IMR-90 (cell line): ENCODE measurements around the gene COL3A1. TPM values are rescaled to one million over a fixed set of nuclear protein-coding genes. Genes with fewer than 3 reads are reported as not detected.

Experiments used
- ATAC-seq: fragments of 200-7000 bp; cut with Tn5 transposase; 2 replicates; pipeline ENCODE4 v1.9.1; 2020; ENCODE audit warnings: low read depth, mild to moderate bottlenecking, moderate library complexity
- BruUV-seq: library from RNA; stranded (reverse); fragments of 400-500 nt; replicated peaks from 2 replicates; lab custom pipeline; 2021; lab: Mats Ljungman, UMichigan
- CTCF ChIA-PET: fragments of 300-600 bp; formaldehyde crosslinking; extraction: SDS; loops from one replicate; lab custom pipeline; 2021; ENCODE audit warnings: antibody characterized with exemption; lab: Yijun Ruan, JAX
- POLR2A ChIA-PET: fragments of 300-600 bp; sonication (Branson Sonifier 250); formaldehyde crosslinking; loops from one replicate; lab custom pipeline; 2022; ENCODE audit warnings: antibody characterized with exemption; ENCODE audit not compliant: unreplicated experiment; lab: Charles Lee
- DNase-seq: peaks from one replicate; pipeline ENCODE4 v3.0.0; 2013
- H2AFZ ChIP-seq: replicated peaks from 2 replicates; pipeline ENCODE3; 2013; ENCODE audit warnings: low read length, mild to moderate bottlenecking; ENCODE audit not compliant: poor library complexity
- H2AK5ac ChIP-seq: 2 replicates; pipeline ENCODE4 v1.6.1; 2013; ENCODE audit warnings: low read depth, low read length, inconsistent platforms
- H2AK9ac ChIP-seq: replicated peaks from 2 replicates; pipeline ENCODE3; 2013; ENCODE audit warnings: mild to moderate bottlenecking, low read depth, low read length, moderate library complexity; ENCODE audit not compliant: poor library complexity
- H2BK120ac ChIP-seq: 2 replicates; pipeline ENCODE4 v1.6.1; 2013; ENCODE audit warnings: low read depth, low read length, inconsistent platforms
- H2BK15ac ChIP-seq: 3 replicates; pipeline ENCODE4 v1.6.1; 2013; ENCODE audit warnings: low read depth, low read length, inconsistent platforms
- H2BK20ac ChIP-seq: 2 replicates; pipeline ENCODE4 v1.6.1; 2013; ENCODE audit warnings: low read depth, mild to moderate bottlenecking, inconsistent platforms, low read length, moderate library complexity
- H2BK5ac ChIP-seq: 2 replicates; pipeline ENCODE4 v1.6.1; 2013; ENCODE audit warnings: mild to moderate bottlenecking, low read depth, low read length, inconsistent platforms; ENCODE audit not compliant: poor library complexity, severe bottlenecking
- H3K14ac ChIP-seq: replicated peaks from 2 replicates; pipeline ENCODE4 v1.6.1; 2013; ENCODE audit warnings: low read depth, low read length, inconsistent platforms
- H3K18ac ChIP-seq: 2 replicates; pipeline ENCODE4 v1.6.1; 2013; ENCODE audit warnings: low read depth, low read length, control low read depth
- H3K23ac ChIP-seq: 2 replicates; pipeline ENCODE4 v1.6.1; 2013; ENCODE audit warnings: low read depth, low read length, inconsistent platforms
- H3K27ac ChIP-seq: 2 replicates; pipeline ENCODE4 v1.5.1; 2013; ENCODE audit warnings: mild to moderate bottlenecking, control low read depth, low read length; ENCODE audit not compliant: insufficient read depth
- H3K27me3 ChIP-seq: 2 replicates; pipeline ENCODE4 v1.6.1; 2013; ENCODE audit warnings: low read length; ENCODE audit not compliant: control insufficient read depth, insufficient read depth
- H3K36me3 ChIP-seq: 2 replicates; pipeline ENCODE4 v1.6.1; 2013; ENCODE audit warnings: low read length, mixed read lengths; ENCODE audit not compliant: control insufficient read depth, insufficient read depth
- H3K4ac ChIP-seq: 2 replicates; pipeline ENCODE4 v1.6.1; 2013; ENCODE audit warnings: low read depth, low read length, inconsistent platforms
- H3K4me1 ChIP-seq: 2 replicates; pipeline ENCODE4 v1.6.1; 2013; ENCODE audit warnings: low read length, mixed read lengths; ENCODE audit not compliant: control insufficient read depth, insufficient read depth
- H3K4me2 ChIP-seq: 2 replicates; pipeline ENCODE4 v1.6.1; 2013; ENCODE audit warnings: low read depth, mild to moderate bottlenecking, control low read depth, low read length, moderate library complexity
- H3K4me3 ChIP-seq: 2 replicates; pipeline ENCODE4 v1.5.1; 2013; ENCODE audit warnings: low read depth, mild to moderate bottlenecking, control low read depth, low read length, moderate library complexity; ENCODE audit not compliant: insufficient read depth
- H3K56ac ChIP-seq: 2 replicates; pipeline ENCODE4 v1.6.1; 2013; ENCODE audit warnings: low read length, inconsistent platforms; ENCODE audit not compliant: insufficient read depth; ENCODE audit errors: extremely low read depth
- H3K79me1 ChIP-seq, 2 experiments: 2 replicates each; pipeline ENCODE4 v1.6.1; 2013; ENCODE audit warnings: low read length in 2 of 2, inconsistent platforms in 1 of 2, low read depth in 1 of 2
- H3K9ac ChIP-seq: 2 replicates; pipeline ENCODE4 v1.6.1; 2013; ENCODE audit warnings: low read depth, low read length, control low read depth
- H3K9me1 ChIP-seq: 2 replicates; pipeline ENCODE4 v1.6.1; 2013; ENCODE audit warnings: low read length, inconsistent platforms; ENCODE audit not compliant: insufficient read depth
- H3K9me3 ChIP-seq: 2 replicates; pipeline ENCODE4 v1.6.1; 2013; ENCODE audit warnings: low read length; ENCODE audit not compliant: control insufficient read depth, insufficient read depth
- H4K20me1 ChIP-seq: 2 replicates; pipeline ENCODE4 v1.6.1; 2013; ENCODE audit warnings: low read length, inconsistent platforms; ENCODE audit not compliant: insufficient read depth
- H4K5ac ChIP-seq: 2 replicates; pipeline ENCODE4 v1.6.1; 2013; ENCODE audit warnings: mild to moderate bottlenecking, low read depth, low read length, control low read depth
- H4K8ac ChIP-seq, 2 experiments: 2 replicates each; pipeline ENCODE4 v1.6.1; 2013; ENCODE audit warnings: low read depth in 2 of 2, low read length in 2 of 2, control low read depth in 1 of 2, inconsistent platforms in 1 of 2
- H4K91ac ChIP-seq: 2 replicates; pipeline ENCODE4 v1.6.1; 2013; ENCODE audit warnings: low read depth, low read length, inconsistent platforms; ENCODE audit not compliant: insufficient read depth
- CEBPB ChIP-seq: IDR thresholded peaks from 2 replicates; pipeline ENCODE4 v1.6.1; 2012; ENCODE audit warnings: low read depth, low read length, improper control_type of control experiment
- CTCF ChIP-seq: conservative IDR thresholded peaks from 2 replicates; pipeline ENCODE4 v1.5.1; 2012; ENCODE audit warnings: mild to moderate bottlenecking, low read depth, low read length, improper control_type of control experiment
- FOS ChIP-seq: fragments of 150-350 bp; IDR thresholded peaks from 2 replicates; pipeline ENCODE4 v1.6.1; 2016; ENCODE audit warnings: low read depth, low read length
- MAFK ChIP-seq: IDR thresholded peaks from 2 replicates; pipeline ENCODE4 v1.6.1; 2012; ENCODE audit warnings: low read depth, low read length, improper control_type of control experiment
- MAZ ChIP-seq: IDR thresholded peaks from 2 replicates; pipeline ENCODE4 v1.6.1; 2012; ENCODE audit warnings: low read depth, mild to moderate bottlenecking, low read length, improper control_type of control experiment, moderate library complexity, borderline replicate concordance
- MXI1 ChIP-seq: IDR thresholded peaks from 2 replicates; pipeline ENCODE4 v1.6.1; 2012; ENCODE audit warnings: low read depth, mild to moderate bottlenecking, low read length, moderate library complexity, borderline replicate concordance
- POLR2A ChIP-seq: IDR thresholded peaks from 2 replicates; pipeline ENCODE4 v1.6.1; 2012; ENCODE audit warnings: mild to moderate bottlenecking, low read depth, low read length
- RAD21 ChIP-seq: IDR thresholded peaks from 2 replicates; pipeline ENCODE4 v1.6.1; 2012; ENCODE audit warnings: low read length, improper control_type of control experiment
- RCOR1 ChIP-seq: IDR thresholded peaks from 2 replicates; pipeline ENCODE4 v1.6.1; 2012; ENCODE audit warnings: mild to moderate bottlenecking, low read length, improper control_type of control experiment; ENCODE audit not compliant: insufficient replicate concordance
- RFX5 ChIP-seq: IDR thresholded peaks from 2 replicates; pipeline ENCODE4 v1.8.0; 2012; ENCODE audit warnings: low read depth, mild to moderate bottlenecking, low read length, moderate library complexity
- SMC3 ChIP-seq: fragments of 150-350 bp; IDR thresholded peaks from 2 replicates; pipeline ENCODE4 v1.6.1; 2016; ENCODE audit warnings: low read depth, mild to moderate bottlenecking, antibody characterized with exemption, low read length, moderate library complexity
- USF2 ChIP-seq: fragments of 150-350 bp; IDR thresholded peaks from 2 replicates; pipeline ENCODE4 v1.6.1; 2017; ENCODE audit warnings: mild to moderate bottlenecking, antibody characterized with exemption, low read length, low read depth
- WGBS, 2 experiments: methylation state at CpG; one replicate each; pipeline versions ENCODE4 v1.1.5 to v1.1.7; 2013; ENCODE audit warnings: missing lambda C conversion rate in 2 of 2; ENCODE audit not compliant: insufficient read length in 1 of 2; ENCODE audit errors: extremely low coverage in 2 of 2; 5-methylcytosine and 5-hydroxymethylcytosine counted together
- dilution Hi-C: fragments of 300-500 bp; cut with HindIII; formaldehyde crosslinking; loops from one replicate; pipeline ENCODE4 v1.14.3; 2018; ENCODE audit warnings: low sequenced_read_pairs; ENCODE audit not compliant: unreplicated experiment
- in situ Hi-C: fragments of 300-500 bp; cut with MboI; formaldehyde crosslinking; loops from 3 replicates; pipeline ENCODE4 v1.14.3; 2019; ENCODE audit warnings: low sequenced_read_pairs, inconsistent platforms, mixed read lengths
- intact Hi-C: fragments of 100-400 bp; cut with micrococcal nuclease; formaldehyde crosslinking; loops from 2 replicates; pipeline ENCODE4 v1.10.0; 2022
- polyA plus RNA-seq, 3 experiments: library from polyadenylated mRNA; depleted of rRNA; stranded (reverse); fragments of >200 nt; gene quantifications; 2 replicates each; pipeline ENCODE4 v1.2.3, GENCODE V29; 2012; ENCODE audit warnings: low replicate concordance in 1 of 3
- total RNA-seq: library from RNA; depleted of rRNA; stranded (reverse); fragments of >200 nt; gene quantifications from 2 replicates; pipeline ENCODE4 v1.2.3, GENCODE V29; 2012

Gene COL3A1
- total and polyA plus RNA-seq, 2 of the 4 experiments (the other 2 are of a cell fraction): 402 to 408 TPM

GRCh38 chr2:188984680-188985079 is 10.5 kb downstream of the COL3A1 start (continued):
- no peak for TF ChIP-seq CTCF
- TF ChIP-seq MAZ: no peak
- TF ChIP-seq RFX5: no peak
- no peak for TF ChIP-seq MAFK

- H3K14ac ChIP-seq: no peak overlapping the region
- dilution Hi-C loops: no loop called here
- peaks cover 66% of the 10 kb centered on the region for H3K36me3 ChIP-seq
- ChIA-PET POLR2A (no interaction called here), CTCF (interaction anchor here (0.7 to 1.0 kb wide), 3 partner anchors 9 to 90 kb away, joined by 3 read pairs; no protein-coding TSS in a partner anchor)
- no peaks in the 10 kb centered on the region for H3K9me3 ChIP-seq
- H3K79me1 ChIP-seq: peaks cover 12 to 27% of the 10 kb centered on the region in 2 experiments; a peak in 3 of 4 replicates
- H3K56ac ChIP-seq: no peak overlapping the region
- no peak overlapping the region; the same call in 1 of the 2 replicates for H4K5ac ChIP-seq
- TF ChIP-seq RCOR1 (no peak), USF2 (no peak), MAFK (no peak), POLR2A (no peak), SMC3 (no peak), RAD21 (no peak), MXI1 (no peak), CEBPB (no peak), FOS (no peak)
- H3K18ac ChIP-seq: no peak overlapping the region
- in situ Hi-C loops: no loop called here
- H4K8ac ChIP-seq: peak overlapping the region in 1 of 2 experiments; percentile 60; a peak in 1 of 4 replicates
- peak; percentile 51 for DNase-seq
- H4K20me1 ChIP-seq: no peaks in the 10 kb centered on the region
- H2BK20ac ChIP-seq: no peak overlapping the region
- intact Hi-C loops: no loop called here
- no peak overlapping the region for H3K4ac ChIP-seq
- H2AFZ ChIP-seq: no peak overlapping the region
- no peak overlapping the region for H4K91ac ChIP-seq
- peaks cover 4% of the 10 kb centered on the region for H3K4me1 ChIP-seq
- no peak overlapping the region for H2AK5ac ChIP-seq
- no CpG with 5 or more reads among the region's 4 CpGs for whole genome bisulfite sequencing, 2 experiments
- H3K4me2 ChIP-seq: no peak overlapping the region
- no peak overlapping the region for H3K4me3 ChIP-seq
- H3K9me1 ChIP-seq: no peaks in the 10 kb centered on the region
- no peak overlapping the region for H2AK9ac ChIP-seq
- H3K27me3 ChIP-seq: no peaks in the 10 kb centered on the region
- no TSS peak for BruUV-seq
- H2BK120ac ChIP-seq: no peak overlapping the region
- H3K27ac ChIP-seq: peak overlapping the region; percentile 26
- H2BK15ac ChIP-seq: no peak overlapping the region
- H2BK5ac ChIP-seq: peak overlapping the region; percentile 70
- H3K9ac ChIP-seq: no peak overlapping the region
- ATAC-seq: no peak
- H3K23ac ChIP-seq: no peak overlapping the region
Observed at GRCh38 chr2:188986839-188987238, 12.7 kb downstream of the COL3A1 start.
